ENCODE results near the gene ARHGAP42.

ARHGAP42 gene

DNA sequence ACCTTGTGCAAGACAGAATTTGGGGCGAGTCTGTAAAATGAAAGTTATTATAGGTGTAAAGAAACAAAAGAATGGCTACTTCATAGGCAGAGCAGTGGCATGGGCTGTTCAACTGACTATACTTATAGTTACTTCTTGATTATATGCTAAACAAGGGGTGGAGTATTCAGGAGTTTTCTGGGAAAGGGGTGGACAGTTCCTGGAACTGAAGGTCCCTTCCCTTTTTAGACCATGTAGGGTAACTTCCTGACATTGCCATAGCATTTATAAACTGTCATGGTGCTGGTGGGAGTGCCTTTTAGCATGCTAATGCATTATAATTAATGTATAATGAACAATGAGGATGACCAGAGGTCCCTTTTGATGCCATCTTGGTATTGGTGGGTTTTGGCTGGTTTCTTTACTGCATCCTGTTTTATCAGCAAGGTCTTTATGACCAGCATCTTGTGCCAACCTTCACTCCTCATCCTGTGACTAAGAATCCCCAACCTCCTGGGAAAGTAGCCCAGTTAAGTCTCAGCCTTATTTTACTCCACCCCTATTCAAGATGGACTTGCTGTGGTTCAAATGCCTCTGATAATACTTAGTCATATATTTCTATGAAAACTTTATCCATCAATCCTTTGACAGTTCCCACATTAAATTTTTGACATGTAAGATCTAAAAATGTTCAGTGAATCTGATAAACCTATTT is 118.6 kb downstream of the ARHGAP42 start:
- DNase-seq: no peak
- no peak for ATAC-seq

DNA sequence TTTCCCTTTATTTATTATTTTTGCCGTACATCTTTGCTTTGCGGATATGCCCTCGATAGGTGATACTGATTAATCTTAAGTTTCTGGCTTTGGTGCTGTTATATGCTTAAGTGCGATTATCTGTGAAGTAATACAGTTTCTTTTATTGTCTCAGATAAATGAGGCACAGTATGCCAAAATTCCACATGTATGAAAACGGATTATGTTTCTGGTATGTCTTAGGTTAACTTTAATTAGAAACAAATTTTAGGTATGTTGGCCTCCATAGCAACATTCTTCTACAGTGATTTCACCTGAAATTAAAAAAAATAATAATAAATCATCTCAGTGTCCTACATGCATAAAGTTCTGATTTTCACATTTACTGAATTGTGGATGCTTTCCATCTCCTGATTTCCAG is 119.2 kb downstream of the ARHGAP42 start:
- DNase-seq (no peak), ATAC-seq (no peak)

DNA sequence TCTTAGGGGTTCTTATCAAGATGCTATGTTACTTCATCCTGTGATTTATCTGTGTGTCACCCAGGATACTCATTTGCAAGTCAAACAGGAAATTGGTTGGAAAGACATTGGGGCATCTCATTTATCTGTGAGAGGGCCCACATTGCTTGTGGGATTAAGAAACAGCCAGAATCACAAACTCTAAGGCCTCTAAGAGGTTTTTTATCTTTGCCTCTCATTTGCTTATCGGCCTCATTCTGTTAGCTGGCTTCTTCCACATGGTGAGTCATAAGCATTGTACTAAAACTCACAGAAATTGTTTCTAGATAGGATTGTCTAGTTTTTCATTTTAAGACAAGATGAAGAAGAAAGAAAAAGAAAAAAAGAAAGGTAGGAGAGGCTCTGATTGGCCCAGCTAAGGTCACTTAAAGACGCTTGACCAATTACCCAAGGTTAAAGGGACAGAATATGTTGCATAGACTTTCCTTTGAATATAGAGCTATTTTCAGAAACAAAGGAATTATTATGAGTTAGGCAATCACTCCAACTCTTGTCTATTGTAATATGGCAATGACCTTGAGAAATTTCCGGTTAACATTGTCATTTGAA is 121.9 kb downstream of the ARHGAP42 start:
- ATAC-seq: no peak
- no peak for DNase-seq

DNA sequence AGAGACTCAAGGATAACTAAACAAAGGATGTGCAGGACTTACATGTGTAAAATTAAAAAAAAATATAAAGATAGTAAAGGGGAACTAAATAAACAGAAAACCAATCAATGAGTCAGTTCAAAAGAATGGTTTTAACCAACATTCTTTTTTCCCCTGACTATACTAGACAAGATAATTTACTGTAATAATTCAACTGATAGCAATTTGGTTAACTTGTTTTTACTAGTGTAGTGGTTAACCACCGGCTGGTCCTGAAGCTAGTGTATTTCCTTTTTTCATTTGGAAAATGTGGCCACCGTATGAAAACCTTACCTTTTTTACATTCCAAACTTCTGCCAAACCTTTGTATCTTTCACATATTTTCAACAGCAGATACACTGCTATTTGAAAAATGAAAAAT is 123.1 kb downstream of the ARHGAP42 start:
- ATAC-seq (no peak), DNase-seq (no peak)

DNA sequence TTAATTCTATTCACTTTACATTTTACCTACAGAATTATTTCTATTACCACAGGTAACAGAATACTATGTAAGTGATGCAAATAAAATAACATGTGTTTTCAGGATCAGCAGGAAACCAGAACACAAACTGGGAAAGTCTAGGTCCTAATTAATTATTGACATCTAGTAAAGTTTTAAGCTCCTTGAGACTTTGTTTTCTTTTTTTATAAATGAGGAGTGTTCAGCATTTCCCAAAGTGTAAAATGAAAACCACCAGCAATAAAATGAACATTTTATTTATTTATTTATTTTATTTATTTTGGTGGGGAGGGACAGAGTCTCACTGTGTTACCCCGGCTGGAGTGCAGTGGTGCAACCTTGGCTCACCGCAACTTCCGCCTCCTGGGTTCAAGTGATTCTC is 123.6 kb downstream of the ARHGAP42 start:
- DNase-seq (no peak), ATAC-seq (no peak)

DNA sequence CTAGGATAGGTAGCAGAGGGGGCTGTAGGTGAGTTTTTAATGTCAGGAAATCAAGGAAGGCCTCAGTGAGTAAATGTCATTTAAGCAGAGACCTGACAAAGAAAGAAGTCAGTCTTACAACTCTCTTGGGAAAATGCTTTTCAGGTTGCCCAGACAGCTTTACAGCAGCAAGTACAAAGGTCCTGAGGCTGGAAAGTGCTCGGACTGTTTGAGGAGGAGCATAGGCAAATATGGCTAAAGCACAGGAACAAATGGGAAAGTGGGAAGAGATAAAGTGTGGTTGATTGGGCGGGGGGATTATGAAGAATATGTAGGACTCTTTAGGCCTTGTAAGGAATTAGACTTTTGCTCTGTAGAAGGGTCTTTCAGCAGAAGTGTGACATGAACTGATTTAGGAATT is 125.4 kb downstream of the ARHGAP42 start:
- ATAC-seq: no peak
- DNase-seq: no peak

DNA sequence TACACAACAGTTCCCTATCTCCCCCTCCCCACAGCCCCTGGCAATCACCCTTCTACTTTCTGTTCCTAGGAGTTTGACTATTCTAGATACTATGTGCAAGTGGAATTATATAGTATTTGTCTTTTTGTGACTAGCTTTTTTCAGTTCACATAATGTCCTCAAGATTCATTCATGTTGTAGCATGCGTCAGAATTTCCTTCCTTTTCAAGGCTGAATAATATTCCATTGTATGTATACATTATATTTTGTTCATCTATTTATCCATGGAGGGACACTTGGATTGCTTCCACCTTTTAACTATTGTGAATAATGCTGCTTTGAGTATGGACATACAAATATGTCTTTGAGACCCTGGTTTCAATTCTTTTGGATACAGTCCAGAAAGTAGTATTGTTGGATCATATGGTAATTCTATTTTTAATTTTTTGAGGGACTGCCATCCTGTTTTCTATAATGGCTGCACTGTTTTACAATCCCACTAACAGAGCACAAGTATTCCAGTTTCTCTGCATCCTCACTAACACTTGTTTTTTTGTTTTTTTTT is 128.8 kb downstream of the ARHGAP42 start:
- DNase-seq (no peak), ATAC-seq (no peak)

DNA sequence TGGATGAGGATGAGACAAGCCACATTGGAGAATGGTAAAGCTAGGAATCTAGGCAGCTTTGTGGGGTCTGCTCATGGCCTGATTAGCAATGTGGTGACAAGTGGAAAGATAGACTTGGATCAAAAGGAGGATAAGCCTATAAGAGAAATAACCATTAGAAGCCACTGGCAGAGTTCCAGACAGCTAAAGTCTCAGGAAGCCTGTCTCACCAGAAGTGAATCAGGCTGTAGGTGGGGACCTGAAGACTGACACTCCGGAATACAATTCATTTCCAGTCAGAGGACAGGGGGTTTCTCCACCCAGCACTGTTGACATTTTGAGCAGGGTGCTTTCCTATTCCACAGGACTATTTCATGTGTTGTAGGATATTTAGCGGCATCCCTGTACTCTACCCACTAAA is 129.7 kb downstream of the ARHGAP42 start:
- ATAC-seq (no peak), DNase-seq (no peak)

DNA sequence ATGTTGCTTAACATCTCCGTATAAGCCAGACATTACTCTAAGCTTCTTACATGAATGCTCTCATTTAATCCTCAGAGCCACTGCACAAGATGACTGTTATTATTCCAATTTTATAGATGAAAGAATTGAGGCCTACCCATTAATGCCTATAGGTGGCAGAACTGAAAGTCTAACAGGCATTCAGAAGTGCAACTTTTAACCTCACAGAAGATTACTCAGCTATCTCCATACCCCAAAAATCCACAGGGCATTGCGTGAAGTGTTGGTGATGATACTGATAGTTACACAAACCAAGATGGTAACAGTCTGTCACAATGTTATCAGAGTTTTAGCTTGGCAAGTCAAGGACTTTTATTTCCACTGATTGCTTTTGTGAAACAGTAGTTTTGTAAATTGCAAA is 130.5 kb downstream of the ARHGAP42 start:
- ATAC-seq (no peak), DNase-seq (no peak)

DNA sequence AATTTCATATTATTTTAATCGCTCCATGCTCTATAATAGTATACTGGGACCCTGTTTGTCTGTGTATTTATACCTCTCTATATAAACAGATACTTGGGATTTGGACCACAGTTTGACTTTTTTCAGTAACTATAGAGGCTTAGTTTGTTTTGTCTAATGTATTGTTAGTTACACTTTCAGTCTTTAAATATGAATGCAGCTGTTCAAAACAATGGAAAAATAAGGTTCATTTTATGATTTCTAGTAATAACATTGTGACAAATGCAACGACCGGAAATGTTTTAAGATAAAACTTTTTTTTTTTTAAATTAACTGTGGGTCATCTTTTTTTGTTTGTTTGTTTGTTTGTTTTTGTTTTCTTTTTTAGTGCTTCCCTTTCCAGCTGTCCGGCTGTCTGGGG is 133.5 kb downstream of the ARHGAP42 start:
- DNase-seq: no peak
- no peak for ATAC-seq

DNA sequence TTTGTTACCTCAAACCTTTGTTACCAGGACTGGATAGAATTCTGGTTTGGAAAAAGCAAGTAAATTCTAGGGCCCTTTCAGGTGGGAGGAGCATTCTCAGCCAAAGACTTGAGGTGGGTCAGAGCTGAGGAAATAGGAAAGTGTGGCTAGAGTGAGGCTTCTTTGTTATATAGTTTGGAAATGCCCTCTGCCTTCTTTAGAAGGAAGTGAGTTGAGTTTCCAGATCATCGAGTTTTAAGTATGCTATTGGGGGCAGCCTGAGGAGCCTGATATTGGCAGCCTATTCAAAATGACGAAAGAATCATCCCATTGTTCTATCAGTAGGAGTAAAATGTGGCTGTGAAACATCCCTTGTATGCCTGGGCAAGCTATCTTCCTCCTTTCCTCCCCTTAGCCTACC is 134.1 kb downstream of the ARHGAP42 start:
- no peak for ATAC-seq
- DNase-seq: no peak

DNA sequence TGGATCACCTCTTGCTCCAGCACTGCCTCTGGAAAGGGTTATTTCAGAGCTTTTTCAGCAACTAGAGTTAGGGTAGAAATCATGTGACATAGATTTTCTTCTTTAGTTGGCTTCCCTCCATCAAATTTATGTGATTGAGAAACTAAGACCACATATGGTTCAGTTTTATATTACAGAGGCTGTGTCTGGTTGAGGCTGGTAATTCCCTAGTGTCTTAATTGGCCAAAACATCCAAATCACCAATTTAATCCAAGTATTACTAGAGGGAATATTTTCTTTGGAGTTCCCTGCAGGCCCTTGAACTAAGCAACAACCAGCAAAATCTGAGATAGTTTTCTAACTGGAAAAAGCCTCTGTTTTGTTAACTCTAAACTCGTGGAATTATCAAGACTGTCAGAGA is 136.3 kb downstream of the ARHGAP42 start:
- DNase-seq (no peak), ATAC-seq (no peak)

DNA sequence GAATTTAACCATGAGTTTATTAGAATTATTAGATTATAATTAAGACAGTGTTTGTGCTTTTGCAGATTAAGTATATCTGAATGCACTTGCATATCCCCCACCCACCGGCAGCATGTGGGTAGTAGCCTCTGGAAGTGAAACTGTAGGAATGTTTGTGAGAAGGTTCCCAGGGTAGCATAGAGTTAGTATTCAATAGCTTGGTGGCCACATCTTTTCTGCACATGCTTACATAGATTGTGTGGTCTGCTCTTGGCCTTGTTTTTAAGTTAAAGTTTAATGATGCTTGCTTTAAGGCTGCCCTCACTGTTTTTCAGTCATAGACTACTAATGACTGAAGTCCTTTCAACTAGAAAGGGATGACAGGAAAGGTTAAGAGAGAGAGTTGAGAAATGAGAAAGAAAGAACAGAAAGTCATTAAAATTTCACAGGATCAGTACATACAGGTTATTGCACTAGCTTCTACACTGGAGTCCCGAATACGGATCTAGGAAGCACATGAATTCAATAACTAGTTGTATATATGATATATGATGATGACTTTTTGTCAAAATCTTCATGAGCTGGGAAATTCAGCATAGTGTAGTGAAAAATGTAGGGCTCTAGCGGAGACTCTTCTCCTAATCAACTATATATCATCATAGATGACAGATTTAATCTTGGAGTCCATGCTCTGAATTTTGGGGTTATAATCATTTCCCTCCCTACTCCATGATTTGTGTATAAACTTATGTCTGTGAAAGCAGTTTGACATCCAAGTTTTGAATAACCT is 137.1 kb downstream of the ARHGAP42 start:
- ATAC-seq (no peak), DNase-seq (no peak)

DNA sequence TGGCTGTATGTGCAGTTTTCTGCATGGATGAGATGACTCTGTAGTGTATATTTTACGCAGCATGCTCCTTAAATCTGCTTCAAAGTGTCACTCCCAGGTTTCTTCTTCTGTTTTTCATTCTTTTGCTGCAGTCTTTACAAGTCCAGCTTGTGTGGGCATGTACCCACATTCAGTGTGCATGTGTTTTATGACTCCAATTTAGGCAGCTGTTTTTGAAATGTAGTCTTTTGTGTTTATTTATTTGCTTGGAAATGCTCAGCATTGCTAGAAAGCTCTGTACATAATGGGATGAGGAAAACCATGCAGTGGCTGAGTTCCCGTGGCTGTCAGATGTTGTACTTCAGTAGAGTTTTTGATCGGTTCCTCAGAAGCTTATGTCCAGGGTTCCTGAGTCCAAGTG is 138.5 kb downstream of the ARHGAP42 start:
- DNase-seq: no peak

DNA sequence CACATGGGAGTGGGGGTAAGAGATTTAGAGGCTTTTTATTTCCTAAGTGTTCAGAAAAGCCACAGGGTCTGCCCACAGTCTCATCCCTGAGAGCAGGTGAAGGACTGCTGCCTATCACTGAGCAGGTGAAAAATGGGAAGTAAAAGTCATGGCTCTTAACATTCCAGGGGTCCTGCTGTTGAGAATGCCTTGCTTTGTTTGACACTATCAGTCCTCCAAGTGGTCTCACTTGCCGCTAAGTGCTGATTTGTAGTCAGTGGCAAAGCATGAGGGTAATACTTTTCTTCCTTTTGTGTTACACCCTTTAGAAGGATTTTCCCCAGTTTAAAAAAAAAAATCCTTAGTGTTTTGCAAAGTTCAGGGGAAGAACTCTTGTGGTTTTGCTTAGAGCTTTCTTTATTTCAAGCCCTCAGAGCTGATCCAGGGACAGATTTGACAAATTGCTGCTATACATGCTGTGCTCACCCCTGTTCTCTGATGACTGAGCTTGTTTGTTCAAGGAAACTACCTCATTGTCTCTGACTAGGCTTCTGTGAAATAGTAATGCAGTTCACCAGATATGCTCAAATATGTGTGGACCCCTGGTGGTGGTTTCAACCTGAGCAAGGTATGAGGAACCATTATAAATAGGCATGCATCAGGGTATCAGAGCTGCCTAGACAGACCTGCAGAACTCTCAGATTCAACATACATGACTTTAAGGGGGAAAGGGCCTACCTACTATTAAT is 141.0 kb downstream of the ARHGAP42 start:
- ATAC-seq (no peak), DNase-seq (no peak)

More for the DNA sequence above, 138.5 kb downstream of the ARHGAP42 start:
- ATAC-seq: no peak

DNA sequence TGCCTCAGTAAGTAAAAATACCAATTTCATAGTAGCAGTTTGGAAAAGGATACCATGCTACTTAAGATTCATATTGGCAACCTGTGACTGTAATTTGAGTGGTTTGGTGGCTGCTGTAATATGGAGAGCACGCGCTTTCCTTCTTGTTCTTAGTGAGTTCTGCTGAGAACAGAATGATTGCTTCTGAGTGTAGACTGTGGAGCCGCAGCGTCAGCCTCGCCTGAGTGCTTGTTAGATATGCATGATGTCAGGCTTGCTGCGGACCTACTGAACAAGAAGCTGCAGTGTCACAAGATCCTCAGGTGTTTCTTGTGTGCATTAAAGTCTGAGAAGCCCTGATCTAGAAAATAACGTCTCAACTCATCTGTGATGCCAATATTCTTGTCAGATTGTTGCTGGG is 143.2 kb downstream of the ARHGAP42 start:
- DNase-seq: no peak
- ATAC-seq: no peak

DNA sequence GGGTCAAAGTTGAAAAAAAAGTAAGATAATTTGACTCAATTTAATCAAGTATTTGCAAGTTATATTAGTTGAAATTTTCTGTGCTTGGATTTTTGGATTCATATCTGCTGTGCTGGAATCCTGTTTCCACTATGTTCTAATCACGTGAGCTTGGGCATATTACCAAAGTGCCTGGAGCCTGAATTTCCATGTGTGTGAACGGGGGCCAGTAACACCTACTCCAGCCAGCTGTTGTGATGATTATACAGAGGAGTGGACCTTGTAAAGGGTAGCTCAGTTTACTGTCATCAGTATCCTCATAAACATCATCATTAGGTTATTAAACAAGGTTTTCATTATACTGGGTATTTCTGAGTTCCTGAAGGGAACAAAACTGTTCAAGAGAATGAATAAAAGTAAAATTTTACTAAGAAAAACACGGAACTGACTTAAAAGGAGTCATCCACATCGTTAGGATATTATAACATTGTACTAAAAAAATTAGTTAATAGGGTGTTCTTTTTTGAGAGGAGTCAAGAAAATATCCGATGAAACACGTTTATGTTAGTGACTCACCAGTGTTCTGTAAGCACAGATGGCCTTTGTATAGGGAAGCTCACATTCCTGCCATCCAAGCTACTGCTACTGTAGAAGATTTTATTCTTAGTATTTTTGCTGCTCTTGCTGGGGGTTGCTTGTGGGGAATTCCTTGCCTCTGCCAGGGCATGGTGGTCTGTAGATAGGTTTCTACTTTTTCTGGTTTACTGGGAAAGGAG is 144.1 kb downstream of the ARHGAP42 start:
- DNase-seq: no peak

DNA sequence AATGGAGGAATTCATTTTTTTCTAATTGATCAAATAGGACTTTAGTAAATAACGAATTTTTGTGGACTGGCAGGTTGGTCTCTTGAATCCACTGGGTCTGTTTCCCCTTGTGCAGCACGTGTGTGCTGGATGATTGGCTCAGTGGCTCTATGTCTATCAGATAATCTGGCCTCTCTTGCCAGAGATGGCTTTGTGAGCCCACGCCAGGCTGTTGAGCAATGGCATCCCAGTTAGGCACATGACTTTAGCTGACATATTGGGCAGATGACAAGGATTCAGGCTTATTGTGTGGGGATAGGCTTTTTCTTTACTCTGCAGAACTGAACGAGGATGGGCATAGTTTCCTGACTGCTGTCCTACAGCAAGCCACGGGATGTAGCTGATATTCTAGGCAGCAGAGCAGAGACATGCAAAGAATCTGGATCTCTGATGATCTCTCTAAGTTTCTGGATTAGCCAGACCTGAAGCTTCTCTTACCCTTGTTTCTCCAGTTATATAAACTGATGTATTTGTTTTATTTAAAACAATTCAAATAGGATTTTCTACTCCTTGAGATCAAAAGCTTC is 144.9 kb downstream of the ARHGAP42 start:
- DNase-seq (no peak), ATAC-seq (no peak)

More for the DNA sequence above, 144.1 kb downstream of the ARHGAP42 start:
- ATAC-seq: no peak

DNA sequence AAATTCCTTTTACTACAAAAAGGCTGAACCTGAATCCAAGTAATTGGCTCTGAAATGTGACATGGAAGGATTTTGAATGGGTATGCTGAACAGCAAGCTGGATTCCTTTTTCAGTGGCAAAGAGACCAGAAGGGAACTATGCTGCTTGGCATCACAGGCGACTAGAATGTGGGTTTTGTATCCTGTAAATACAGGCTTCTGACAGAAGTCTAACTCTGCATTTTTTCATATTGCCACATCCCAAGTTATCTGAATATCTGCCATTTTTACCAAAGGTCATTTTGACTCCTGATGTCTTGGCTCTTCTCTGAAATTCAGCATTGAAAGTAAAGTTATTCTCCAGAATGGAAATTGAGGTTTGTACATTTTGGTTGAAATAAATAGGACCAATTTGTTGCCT is 145.7 kb downstream of the ARHGAP42 start:
- DNase-seq (no peak), ATAC-seq (no peak)

DNA sequence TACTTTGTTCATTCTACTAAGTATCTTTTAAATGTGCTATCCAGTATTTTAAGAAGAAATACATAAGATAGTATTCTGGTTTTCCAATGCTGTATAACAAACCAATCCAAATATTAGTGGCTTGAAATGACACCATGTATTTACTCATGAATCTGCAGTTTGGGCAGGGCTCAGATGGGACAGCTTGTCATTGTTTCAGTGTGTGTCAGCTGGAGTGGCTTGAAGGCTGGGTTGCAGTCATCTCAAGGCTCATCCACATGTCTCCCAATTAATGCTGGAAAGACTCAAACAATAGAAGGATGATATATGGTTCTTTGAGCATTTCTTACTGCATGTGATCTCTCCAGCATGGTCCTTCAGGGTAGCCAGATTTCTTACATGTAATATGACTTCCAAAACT is 146.2 kb downstream of the ARHGAP42 start:
- ATAC-seq: no peak
- DNase-seq: no peak

DNA sequence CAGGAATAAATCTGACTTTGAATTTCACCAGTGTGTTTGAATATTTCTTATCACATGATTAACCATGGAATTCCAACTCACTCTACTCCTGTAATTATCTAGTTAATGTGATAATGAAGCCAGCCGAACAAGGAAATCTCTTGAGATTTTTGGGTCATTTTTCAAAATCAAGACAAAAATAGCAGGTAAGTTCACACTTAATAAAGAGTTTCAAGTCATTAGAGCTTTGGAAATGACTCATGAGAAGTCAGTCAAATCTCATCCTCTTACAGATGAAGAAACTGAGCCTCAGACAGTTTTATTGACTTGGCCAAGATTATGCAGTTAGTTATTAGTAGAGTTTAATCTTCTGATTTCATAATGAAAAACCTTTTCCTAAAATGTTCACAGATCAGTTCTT is 148.8 kb downstream of the ARHGAP42 start:
- DNase-seq: no peak
- ATAC-seq: no peak

DNA sequence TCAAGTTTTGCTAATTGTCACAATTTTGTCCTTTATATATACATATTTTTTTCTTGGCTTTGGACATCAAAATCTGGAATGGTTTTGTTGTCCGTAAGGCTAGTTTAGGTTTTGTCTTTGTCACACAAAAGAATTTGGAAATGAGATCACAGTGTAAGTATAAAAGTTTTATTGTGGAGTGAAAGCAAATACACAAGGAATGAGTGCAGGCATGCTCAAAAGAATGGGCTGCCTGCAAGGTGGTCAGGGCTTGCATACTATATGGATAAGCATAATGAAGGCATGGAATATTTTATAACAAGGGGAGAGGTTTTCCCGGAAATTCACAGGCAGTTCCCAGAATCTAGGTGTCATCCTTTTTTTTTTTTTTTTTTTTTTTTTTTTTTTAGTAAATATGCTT is 150.2 kb downstream of the ARHGAP42 start:
- no peak for ATAC-seq
- no peak for DNase-seq

All from stimulated activated naive CD8-positive, alpha-beta T cell treated with anti-CD3 and anti-CD28 coated beads, Interleukin-15, Interleukin-2, amounts not matched to agents 100 U/mL and 50 U/mL, for 24 hours (primary cell).